Gastrocnemius medialis (tissue), 4 donors: Measurements from ENCODE around the gene RAD21L1.

ENCODE experiments used
- POLR2A ChIP-seq, 2 donors: fragments of 450-650 bp; IDR thresholded peaks; one replicate each; pipeline ENCODE4 v1.6.1; 2017; ENCODE audit warnings: antibody characterized with exemption in 2 of 2, mild to moderate bottlenecking in 2 of 2, moderate library complexity in 2 of 2
- TF ChIP-seq, protein P1 (sequence below), 5 experiments: fragments of 450-650 bp in 3 of 5; fragments of 200-600 bp in 2 of 5; sonication (generic) in 2 of 5; IDR thresholded peaks in 4 of 5; conservative IDR thresholded peaks in 1 of 5; 1 replicate in 4 of 5; 2 replicates in 1 of 5; pipeline ENCODE4 v1.5.1; 2016 to 2019; ENCODE audit warnings: antibody characterized with exemption in 5 of 5, mild to moderate bottlenecking in 3 of 5, moderate library complexity in 3 of 5

DNA sequence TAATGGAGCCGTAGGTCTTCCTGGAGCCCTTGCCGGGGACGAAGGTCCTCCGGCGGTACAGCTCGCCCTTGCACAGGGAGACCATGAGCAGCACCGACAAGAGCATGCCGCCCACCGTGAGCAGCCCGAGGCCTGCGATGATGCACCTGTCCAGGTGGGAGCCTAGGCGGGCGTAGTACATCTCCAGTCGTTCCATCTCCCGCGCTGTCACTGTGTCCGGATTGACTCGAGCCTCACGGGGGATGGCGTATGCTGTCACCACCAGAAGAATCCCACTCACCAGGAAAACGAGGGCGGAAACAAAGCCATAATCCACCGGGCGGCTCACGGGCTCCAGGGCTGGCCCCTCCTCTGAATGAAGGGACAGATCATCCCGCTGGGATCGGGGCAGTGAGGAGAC is 44.9 kb upstream of the RAD21L1 start:
- TF ChIP-seq POLR2A (IDR thresholded peaks at IDR 0.05), result no peak
- TF ChIP-seq, protein P1, sequence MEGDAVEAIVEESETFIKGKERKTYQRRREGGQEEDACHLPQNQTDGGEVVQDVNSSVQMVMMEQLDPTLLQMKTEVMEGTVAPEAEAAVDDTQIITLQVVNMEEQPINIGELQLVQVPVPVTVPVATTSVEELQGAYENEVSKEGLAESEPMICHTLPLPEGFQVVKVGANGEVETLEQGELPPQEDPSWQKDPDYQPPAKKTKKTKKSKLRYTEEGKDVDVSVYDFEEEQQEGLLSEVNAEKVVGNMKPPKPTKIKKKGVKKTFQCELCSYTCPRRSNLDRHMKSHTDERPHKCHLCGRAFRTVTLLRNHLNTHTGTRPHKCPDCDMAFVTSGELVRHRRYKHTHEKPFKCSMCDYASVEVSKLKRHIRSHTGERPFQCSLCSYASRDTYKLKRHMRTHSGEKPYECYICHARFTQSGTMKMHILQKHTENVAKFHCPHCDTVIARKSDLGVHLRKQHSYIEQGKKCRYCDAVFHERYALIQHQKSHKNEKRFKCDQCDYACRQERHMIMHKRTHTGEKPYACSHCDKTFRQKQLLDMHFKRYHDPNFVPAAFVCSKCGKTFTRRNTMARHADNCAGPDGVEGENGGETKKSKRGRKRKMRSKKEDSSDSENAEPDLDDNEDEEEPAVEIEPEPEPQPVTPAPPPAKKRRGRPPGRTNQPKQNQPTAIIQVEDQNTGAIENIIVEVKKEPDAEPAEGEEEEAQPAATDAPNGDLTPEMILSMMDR (IDR thresholded peaks at IDR 0.05 in 4 of 5, conservative IDR thresholded peaks at IDR 0.05 in 1 of 5), result no peak
